ENCODE measurements around the gene CMTR2. TPM values are rescaled to one million over a fixed set of nuclear protein-coding genes. Genes with fewer than 3 reads are reported as not detected.

CMTR2 gene
- total and polyA plus RNA-seq, 3 donors from 2014 or later, result 22.2 to 36.8 (median 25.8) TPM

DNA sequence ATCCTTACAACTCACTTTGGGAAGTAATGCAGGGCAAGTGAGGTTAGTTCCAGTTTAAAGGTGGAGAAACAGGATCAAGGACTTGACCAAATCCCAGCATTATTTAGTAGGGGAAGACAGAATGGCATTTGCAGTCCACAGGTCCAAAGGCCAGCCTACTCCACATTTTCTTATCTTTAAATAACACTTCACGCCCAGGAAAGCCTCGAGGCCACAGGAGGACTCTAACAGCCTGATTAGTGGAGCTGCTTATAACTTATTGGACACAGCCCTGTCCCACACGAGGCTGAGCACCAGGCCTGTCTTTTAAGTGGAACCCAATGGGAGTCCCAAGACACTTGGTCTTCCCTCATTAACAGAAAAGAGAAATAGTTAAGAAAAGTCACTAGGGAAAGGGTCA is 46.6 kb downstream of the CMTR2 start:
- H3K27me3 ChIP-seq, result no peaks in the 10 kb centered on the region
- no peaks in the 10 kb centered on the region for H3K4me1 ChIP-seq
- WGBS, 2 donors, result 25 to 32% methylated on average over 3 of the region's 3 CpGs
- TF ChIP-seq, protein P1, sequence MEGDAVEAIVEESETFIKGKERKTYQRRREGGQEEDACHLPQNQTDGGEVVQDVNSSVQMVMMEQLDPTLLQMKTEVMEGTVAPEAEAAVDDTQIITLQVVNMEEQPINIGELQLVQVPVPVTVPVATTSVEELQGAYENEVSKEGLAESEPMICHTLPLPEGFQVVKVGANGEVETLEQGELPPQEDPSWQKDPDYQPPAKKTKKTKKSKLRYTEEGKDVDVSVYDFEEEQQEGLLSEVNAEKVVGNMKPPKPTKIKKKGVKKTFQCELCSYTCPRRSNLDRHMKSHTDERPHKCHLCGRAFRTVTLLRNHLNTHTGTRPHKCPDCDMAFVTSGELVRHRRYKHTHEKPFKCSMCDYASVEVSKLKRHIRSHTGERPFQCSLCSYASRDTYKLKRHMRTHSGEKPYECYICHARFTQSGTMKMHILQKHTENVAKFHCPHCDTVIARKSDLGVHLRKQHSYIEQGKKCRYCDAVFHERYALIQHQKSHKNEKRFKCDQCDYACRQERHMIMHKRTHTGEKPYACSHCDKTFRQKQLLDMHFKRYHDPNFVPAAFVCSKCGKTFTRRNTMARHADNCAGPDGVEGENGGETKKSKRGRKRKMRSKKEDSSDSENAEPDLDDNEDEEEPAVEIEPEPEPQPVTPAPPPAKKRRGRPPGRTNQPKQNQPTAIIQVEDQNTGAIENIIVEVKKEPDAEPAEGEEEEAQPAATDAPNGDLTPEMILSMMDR (IDR thresholded peaks at IDR 0.05), result no peak
- no peak for TF ChIP-seq POLR2A (IDR thresholded peaks at IDR 0.05)
- H3K27ac ChIP-seq, result no peak overlapping the region
- H3K9me3 ChIP-seq, result no peaks in the 10 kb centered on the region
- intact Hi-C loops (cut with DNase I; ENCODE audit: low total_unique reads), result no loop called here
- H3K4me3 ChIP-seq, result no peak overlapping the region
- no peak for DNase-seq
- no peaks in the 10 kb centered on the region for H3K36me3 ChIP-seq (ENCODE audit: low read depth, missing control alignments)

DNA sequence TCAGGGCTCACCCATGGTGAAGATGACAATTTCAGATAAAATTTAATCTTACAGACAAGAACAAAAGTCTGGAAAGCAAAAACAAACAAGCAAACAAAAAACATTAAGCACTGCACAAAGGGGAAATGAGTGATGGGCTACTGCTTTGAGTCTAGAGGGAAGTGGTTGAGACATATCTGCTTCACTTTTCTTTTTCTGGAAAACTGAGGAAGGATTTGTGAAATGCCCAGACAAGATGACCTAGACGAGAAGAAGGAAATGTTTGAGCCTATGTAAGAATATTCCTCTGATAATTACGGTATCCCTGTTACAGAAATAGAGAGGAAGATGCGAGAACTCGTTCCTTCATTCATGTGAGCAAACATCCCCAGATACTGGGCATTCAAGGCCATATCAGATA is 47.2 kb downstream of the CMTR2 start:
- 85 to 90% methylated on average over 4 of the region's 4 CpGs for WGBS, 2 donors
- intact Hi-C loops (cut with DNase I; ENCODE audit: low total_unique reads), result no loop called here
- Histone ChIP-seq H3K27ac (no peak overlapping the region), H3K27me3 (no peaks in the 10 kb centered on the region), H3K36me3 (ENCODE audit: low read depth, missing control alignments) (no peaks in the 10 kb centered on the region), H3K4me3 (no peak overlapping the region), H3K9me3 (no peaks in the 10 kb centered on the region), H3K4me1 (no peaks in the 10 kb centered on the region)
- no peak for DNase-seq
- no peak for TF ChIP-seq POLR2A (IDR thresholded peaks at IDR 0.05)
- TF ChIP-seq, protein P1 (IDR thresholded peaks at IDR 0.05), result no peak

Other genes starting within 250 kb of the CMTR2 start
- gene HYDIN, start 58.7 kb downstream of the CMTR2 start, total RNA-seq, result 10 to 100 TPM; 29.6 to 54.7 TPM
- gene HYDIN, start 58.7 kb downstream of the CMTR2 start, polyA plus RNA-seq (ENCODE audit: insufficient read depth, low read depth, low replicate concordance), result 30.3 TPM
- gene CALB2, start 69.3 kb upstream of the CMTR2 start, total RNA-seq, result 1 to 10 TPM; 3.6 to 5.1 TPM
- gene CALB2, start 69.3 kb upstream of the CMTR2 start, polyA plus RNA-seq (ENCODE audit: insufficient read depth, low read depth, low replicate concordance), result 53.2 TPM
- gene TLE7, start 152.7 kb upstream of the CMTR2 start, total RNA-seq, result 1 to 10 TPM; 2.4 to 3.0 TPM
- 1.7 TPM for gene TLE7, start 152.7 kb upstream of the CMTR2 start, polyA plus RNA-seq (ENCODE audit: insufficient read depth, low read depth, low replicate concordance)
- 10 to 100 TPM; 14.5 to 16.3 TPM for gene ZNF23, start 172.8 kb upstream of the CMTR2 start, total RNA-seq
- gene ZNF23, start 172.8 kb upstream of the CMTR2 start, polyA plus RNA-seq (ENCODE audit: insufficient read depth, low read depth, low replicate concordance), result 10.9 TPM
- 10 to 100 TPM; 28.4 to 44.6 TPM for gene ZNF19, start 199.9 kb upstream of the CMTR2 start, total RNA-seq
- 31.8 TPM for gene ZNF19, start 199.9 kb upstream of the CMTR2 start, polyA plus RNA-seq (ENCODE audit: insufficient read depth, low read depth, low replicate concordance)
- gene CHST4, start 237.0 kb upstream of the CMTR2 start, total RNA-seq, result under 1 TPM in 1 of 2 donors, not detected in 1; 0.56 TPM
- 0.32 TPM for gene CHST4, start 237.0 kb upstream of the CMTR2 start, polyA plus RNA-seq (ENCODE audit: insufficient read depth, low read depth, low replicate concordance)

Data from testis (tissue), 3 donors.